ENCODE measurements around the gene GPR143. TPM values are rescaled to one million over a fixed set of nuclear protein-coding genes. Genes with fewer than 3 reads are reported as not detected.
"Not testable (repeated sequence)": the region's sequence is repeated elsewhere in the genome, so short reads cannot be mapped to it uniquely, and the experiment has no call there.

Gene GPR143
- 10 to 100 TPM in 1 of 4 donors, 1 to 10 TPM in 3; 3.6 to 10.6 (median 9.1) TPM for total RNA-seq

GRCh38 chrX:9765737-9766097, at the start of gene GPR143:
GPR143 (minus strand) TSS chrX:9765847; CDS start chrX:9765817, 30 bp downstream.
- no peak for DNase-seq (ENCODE audit: low spot score in 2 of 2)
- peak within 1 kb of the TSS; percentile 7 for H3K4me3 ChIP-seq
- H3K9me3 ChIP-seq, result no peaks in the 10 kb centered on the region
- 53% methylated on average over 9 of the region's 26 CpGs for WGBS
- no peaks in the 10 kb centered on the region for H3K36me3 ChIP-seq
- H3K27ac ChIP-seq, result no peak within 1 kb of the TSS
- TF ChIP-seq POLR2A (IDR thresholded peaks at IDR 0.05), result no peak
- no peaks in the 10 kb centered on the region for H3K4me1 ChIP-seq
- no peaks in the 10 kb centered on the region for H3K27me3 ChIP-seq

- not testable (repeated sequence) for H3K27me3 ChIP-seq; H3K4me1 ChIP-seq; H3K36me3 ChIP-seq; DNase-seq (ENCODE audit: low spot score in 2 of 2); H3K4me3 ChIP-seq; H3K9me3 ChIP-seq; H3K27ac ChIP-seq
- WGBS, result 100% methylated on average over 3 of the region's 3 CpGs
Observed at GRCh38 chrX:9811086-9811485, 45.4 kb upstream of the GPR143 start.

GRCh38 chrX:9809876-9810275, 44.2 kb upstream of the GPR143 start:
- WGBS, result 85% methylated on average over 5 of the region's 5 CpGs
- not testable (repeated sequence) for H3K4me3 ChIP-seq; H3K9me3 ChIP-seq; H3K36me3 ChIP-seq; H3K27me3 ChIP-seq; DNase-seq (ENCODE audit: low spot score in 2 of 2); H3K4me1 ChIP-seq; H3K27ac ChIP-seq

- no peaks in the 10 kb centered on the region for H3K4me1 ChIP-seq
- H3K9me3 ChIP-seq, result no peaks in the 10 kb centered on the region
- WGBS, result 68% methylated on average over 14 of the region's 14 CpGs
- H3K36me3 ChIP-seq, result no peaks in the 10 kb centered on the region
- no peak overlapping the region for H3K4me3 ChIP-seq
- DNase-seq (ENCODE audit: low spot score in 2 of 2), result no peak
- H3K27ac ChIP-seq, result no peak overlapping the region
- TF ChIP-seq EP300 (IDR thresholded peaks at IDR 0.05), result no peak
- TF ChIP-seq POLR2AphosphoS5 (IDR thresholded peaks at IDR 0.05), result no peak
- TF ChIP-seq CTCF (IDR thresholded peaks at IDR 0.05), result no peak
- no peaks in the 10 kb centered on the region for H3K27me3 ChIP-seq
Observed at GRCh38 chrX:9807355-9808182, 41.9 kb upstream of the GPR143 start.

GRCh38 chrX:9805956-9806355, 40.3 kb upstream of the GPR143 start:
- Histone ChIP-seq H3K36me3 (no peaks in the 10 kb centered on the region), H3K4me1 (no peaks in the 10 kb centered on the region), H3K4me3 (no peak overlapping the region), H3K9me3 (no peaks in the 10 kb centered on the region), H3K27ac (no peak overlapping the region), H3K27me3 (no peaks in the 10 kb centered on the region)
- TF ChIP-seq POLR2A (IDR thresholded peaks at IDR 0.05), result no peak
- no peak for TF ChIP-seq POLR2AphosphoS5 (IDR thresholded peaks at IDR 0.05)
- no peak for TF ChIP-seq CTCF (IDR thresholded peaks at IDR 0.05)
- no peak for TF ChIP-seq EP300 (IDR thresholded peaks at IDR 0.05)
- no peak for DNase-seq (ENCODE audit: low spot score in 2 of 2)
- WGBS, result 94% methylated on average over 7 of the region's 7 CpGs

GRCh38 chrX:9804444-9804843, 38.8 kb upstream of the GPR143 start:
- no peaks in the 10 kb centered on the region for H3K9me3 ChIP-seq
- no peak for TF ChIP-seq POLR2A (IDR thresholded peaks at IDR 0.05)
- no peak for TF ChIP-seq POLR2AphosphoS5 (IDR thresholded peaks at IDR 0.05)
- TF ChIP-seq EP300 (IDR thresholded peaks at IDR 0.05), result no peak
- no peak for TF ChIP-seq CTCF (IDR thresholded peaks at IDR 0.05)
- no peak overlapping the region for H3K27ac ChIP-seq
- DNase-seq (ENCODE audit: low spot score in 2 of 2), result no peak
- H3K4me3 ChIP-seq, result no peak overlapping the region
- WGBS, result 78% methylated on average over 4 of the region's 5 CpGs
- H3K27me3 ChIP-seq, result no peaks in the 10 kb centered on the region
- no peaks in the 10 kb centered on the region for H3K36me3 ChIP-seq
- H3K4me1 ChIP-seq, result no peaks in the 10 kb centered on the region

GRCh38 chrX:9802737-9803136, 37.1 kb upstream of the GPR143 start:
- no peak for TF ChIP-seq CTCF (IDR thresholded peaks at IDR 0.05)
- TF ChIP-seq EP300 (IDR thresholded peaks at IDR 0.05), result no peak
- no peak for TF ChIP-seq POLR2AphosphoS5 (IDR thresholded peaks at IDR 0.05)
- TF ChIP-seq POLR2A (IDR thresholded peaks at IDR 0.05), result no peak
- no peaks in the 10 kb centered on the region for H3K27me3 ChIP-seq
- no peaks in the 10 kb centered on the region for H3K9me3 ChIP-seq
- H3K36me3 ChIP-seq, result no peaks in the 10 kb centered on the region
- 76% methylated on average over 4 of the region's 4 CpGs for WGBS
- no peak overlapping the region for H3K27ac ChIP-seq
- no peak for DNase-seq (ENCODE audit: low spot score in 2 of 2)
- no peaks in the 10 kb centered on the region for H3K4me1 ChIP-seq
- no peak overlapping the region for H3K4me3 ChIP-seq
